Measurements from ENCODE around the gene AMN.
A peak's percentile ranks its signal among the peaks of the same experiment; 100 is the strongest.
"Not testable (repeated sequence)": the region's sequence is repeated elsewhere in the genome, so short reads cannot be mapped to it uniquely, and the experiment has no call there.

Gene AMN

GRCh38 chr14:102911991-102912761 is 10.3 kb upstream of the AMN start:
- DNase-seq (ENCODE audit: low read depth), result no peak

DNA sequence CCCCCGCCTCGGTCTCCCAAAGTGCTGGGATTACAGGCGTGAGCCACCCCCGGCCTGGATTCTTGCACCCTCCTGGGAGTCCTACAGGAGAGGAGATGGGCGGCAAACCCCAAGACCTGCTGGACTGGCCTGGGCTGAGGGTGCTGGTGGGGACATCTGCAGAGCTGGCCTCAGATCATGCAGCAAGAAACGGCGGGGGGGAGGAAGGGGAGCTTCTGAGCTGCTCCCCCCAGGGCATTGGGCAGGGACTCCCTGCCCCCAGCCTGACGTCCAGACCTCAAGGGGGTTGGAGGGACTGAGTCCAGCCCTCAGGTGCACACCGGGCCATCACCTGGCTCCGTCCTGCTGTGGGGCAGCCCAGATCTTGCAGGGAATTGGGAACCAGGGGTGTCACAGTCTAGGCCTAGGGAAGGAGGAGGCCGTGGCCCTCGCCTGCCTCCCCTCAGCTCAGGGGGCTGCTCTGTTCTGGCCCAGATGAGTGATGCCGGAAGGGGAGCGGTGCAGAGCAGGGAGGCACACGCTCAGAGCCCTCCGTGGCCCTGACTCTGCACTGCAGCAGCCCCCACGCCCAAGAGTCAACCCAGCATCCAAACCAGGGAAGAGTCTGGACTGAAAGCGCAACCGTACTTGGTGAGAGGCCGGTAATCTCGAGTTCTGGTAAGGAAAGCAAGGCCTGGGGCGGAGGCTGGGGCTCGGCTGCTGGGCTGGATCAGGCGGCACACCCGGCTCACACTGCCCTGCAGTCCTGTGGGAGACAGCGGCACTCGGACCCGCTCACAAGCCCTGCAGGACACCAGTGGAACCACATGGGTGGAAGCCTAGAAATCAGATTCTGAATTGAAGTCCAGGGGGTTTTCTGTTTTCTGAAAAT is 8.9 kb upstream of the AMN start:
- DNase-seq (ENCODE audit: low read depth), result no peak

DNA sequence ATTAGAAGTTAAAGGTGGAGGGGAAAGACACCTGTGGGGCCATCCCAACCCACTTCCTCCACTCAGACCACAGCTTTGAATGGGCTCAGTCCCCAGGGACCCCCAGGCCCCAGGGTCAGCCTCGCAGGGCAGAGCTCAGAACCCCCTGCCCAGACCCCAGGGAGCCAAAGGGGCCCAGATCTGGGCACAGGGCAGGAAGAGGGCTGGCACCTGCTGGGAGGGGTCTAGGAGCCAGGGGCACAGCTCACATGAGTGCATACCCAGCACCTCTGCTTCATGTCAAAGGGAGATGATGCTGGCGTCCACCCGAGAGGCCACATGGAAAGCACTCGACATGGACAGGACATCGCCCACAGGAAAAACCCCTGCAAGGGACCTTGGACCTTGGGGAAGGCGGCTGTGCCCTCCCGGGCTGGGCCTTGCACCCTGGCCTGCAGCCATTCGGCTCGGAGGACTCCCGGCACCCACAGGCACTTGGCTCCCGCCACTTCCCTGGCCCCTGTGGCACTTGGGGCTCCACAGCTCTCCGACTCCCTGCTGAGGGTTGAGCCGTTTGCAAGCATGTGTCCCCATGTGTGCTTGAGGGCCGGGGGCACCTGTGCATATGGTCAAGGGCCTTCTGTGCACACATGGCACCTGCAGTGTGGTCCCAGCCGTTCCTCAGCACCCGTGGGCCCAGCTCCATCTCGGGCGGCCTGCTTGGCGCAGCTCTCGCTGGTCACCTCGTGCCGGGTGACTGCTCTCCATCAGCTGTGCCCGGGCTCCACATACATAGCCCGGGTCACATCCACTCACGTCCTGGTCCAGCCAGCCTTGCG is 7.8 kb upstream of the AMN start:
- no peak for DNase-seq (ENCODE audit: low read depth)

GRCh38 chr14:102915292-102916110 is 7.0 kb upstream of the AMN start:
- DNase-seq (ENCODE audit: low read depth), result no peak

DNA sequence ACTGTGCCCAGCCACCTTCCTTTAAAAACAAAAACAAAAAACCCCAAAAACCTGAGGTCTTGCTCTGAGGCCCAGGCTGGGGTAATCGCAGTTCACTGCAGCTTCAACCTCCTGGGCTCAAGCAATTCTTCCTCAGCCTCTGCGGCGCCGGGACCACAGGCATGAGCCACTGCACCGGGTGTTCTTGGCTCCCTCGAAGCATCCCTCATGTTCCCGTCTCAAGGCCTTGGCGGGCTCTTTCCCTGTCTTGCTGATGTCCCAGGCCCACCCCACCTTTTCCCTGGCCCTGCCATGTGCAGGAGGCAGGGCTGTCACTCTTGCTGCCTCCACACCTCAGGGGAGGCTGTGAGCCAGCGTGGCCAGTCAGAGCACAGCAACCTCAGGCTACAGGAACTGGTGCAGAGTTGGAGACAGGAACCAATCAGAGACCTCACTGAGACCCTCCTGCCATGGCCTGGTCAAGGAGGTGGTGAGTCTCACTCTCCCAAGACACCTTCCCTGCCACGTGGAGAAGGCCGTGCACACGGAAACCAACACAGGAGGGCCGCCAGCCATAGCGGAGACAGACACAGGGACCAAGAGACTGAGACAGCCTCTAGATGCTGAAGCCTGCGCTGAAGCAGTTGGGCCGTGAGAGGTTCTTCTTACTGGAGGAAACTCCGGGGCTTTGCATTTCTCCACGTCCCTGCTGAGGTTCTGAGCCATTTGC is 6.0 kb upstream of the AMN start:
- no peak for DNase-seq (ENCODE audit: low read depth)

GRCh38 chr14:102917056-102917385 is 5.4 kb upstream of the AMN start:
- no peak for DNase-seq (ENCODE audit: low read depth)

GRCh38 chr14:102917469-102918211 is 4.8 kb upstream of the AMN start:
- peak; percentile 60 for DNase-seq (ENCODE audit: low read depth)

DNA sequence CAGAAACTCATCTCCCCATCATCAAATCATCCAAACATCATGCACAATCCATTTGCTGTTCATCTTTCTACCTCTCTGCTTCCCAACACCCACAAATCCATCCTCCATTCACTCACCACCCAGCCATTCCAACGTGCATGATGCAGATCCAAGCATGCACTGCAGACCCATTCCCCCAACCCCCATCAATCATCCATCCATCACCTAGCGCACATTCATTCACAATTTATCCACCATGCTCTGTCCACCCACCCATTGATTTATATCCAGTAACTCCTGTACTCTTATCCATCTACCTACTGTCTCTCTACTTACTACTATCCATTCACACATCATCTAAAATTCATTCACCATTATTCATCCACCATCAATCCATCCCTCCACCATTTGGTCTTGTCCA is 4.0 kb upstream of the AMN start:
- no peak for DNase-seq (ENCODE audit: low read depth)

DNA sequence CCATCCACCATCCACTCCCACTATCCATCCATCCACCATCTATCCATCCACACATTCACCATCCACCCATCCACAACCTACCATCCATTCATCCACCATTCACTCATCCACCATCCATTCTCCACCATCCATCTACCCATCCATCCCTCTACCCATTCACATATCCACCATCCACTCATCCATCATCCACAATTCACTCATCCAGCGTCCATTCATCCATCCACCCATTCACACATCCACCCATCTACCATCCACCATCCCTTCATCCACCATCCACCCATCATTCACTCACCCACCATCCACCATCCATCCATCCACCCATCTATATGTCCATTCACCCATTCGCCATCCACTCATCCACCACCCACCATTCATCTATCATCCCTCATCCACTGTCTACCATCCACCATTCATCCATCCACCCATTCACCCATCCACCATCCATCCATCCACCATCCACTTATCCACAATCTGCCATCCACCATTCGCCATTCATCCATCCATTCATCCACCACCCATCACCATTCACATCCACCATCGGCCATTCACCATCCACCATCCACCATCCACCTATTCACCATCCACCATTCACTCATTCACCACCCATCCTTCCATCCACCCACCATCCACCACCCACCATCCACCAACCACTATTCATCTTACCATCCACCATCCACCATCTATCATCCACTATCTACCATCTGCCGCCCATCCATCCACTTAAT is 2.0 kb upstream of the AMN start:
- DNase-seq (ENCODE audit: low read depth), result no peak

- no peak for DNase-seq (ENCODE audit: low read depth)
These were observed 1.5 kb upstream of the AMN start for GRCh38 chr14:102920998-102921304.

GRCh38 chr14:102923201-102923924 is 900 bp downstream of the AMN start:
- DNase-seq (ENCODE audit: low read depth), result no peak

- no peak for DNase-seq (ENCODE audit: low read depth)
These were observed 1.5 kb downstream of the AMN start for GRCh38 chr14:102923925-102924486.

DNA sequence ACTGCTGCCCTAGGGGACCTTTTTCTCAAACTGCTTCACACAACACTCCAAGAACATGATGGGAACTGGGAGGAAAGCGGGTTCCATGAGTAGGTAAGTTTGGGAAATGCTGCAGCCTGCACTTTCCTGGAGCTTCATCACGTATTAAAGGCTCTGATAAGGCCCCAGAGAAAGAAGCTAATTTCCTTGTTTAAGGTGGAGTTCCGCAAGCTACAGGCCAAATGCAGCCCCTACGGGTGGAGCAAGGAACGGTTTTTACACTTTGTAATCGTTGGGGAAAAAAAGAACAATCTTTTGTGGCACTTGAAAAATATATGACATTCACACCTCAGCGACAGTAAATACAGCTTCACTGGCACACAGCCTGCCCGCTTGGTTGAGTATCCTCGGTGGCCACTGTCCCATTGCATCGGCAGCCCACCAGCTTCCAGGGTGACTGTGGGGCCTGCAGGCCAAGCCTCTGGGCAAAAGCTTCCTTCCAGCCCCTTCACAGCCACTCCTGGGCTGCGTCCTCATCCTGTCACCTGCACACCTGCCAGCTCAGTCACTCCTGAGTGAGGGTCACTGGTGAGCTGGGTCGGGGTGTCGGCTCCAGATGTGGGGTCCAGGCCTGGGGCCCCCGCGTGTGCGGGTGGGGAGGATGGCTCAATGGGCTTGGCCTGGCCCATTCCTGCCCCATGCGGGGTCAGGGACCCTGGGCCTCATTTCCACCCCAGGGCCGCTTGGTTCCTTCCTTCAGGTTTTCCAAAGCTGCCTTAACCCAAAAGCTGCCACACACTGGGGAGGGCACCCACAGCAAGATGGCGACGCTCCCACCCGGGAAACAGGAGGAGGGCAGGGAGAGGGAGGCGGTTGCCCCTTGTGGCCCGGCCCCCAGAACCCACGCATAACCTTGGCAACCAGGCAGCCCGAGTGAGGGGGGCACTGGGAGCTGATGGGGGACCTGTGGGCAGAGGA is 2.4 kb downstream of the AMN start:
- no peak for DNase-seq (ENCODE audit: low read depth)

GRCh38 chr14:102925646-102926045 is 3.2 kb downstream of the AMN start:
- DNase-seq (ENCODE audit: low read depth), result no peak

DNA sequence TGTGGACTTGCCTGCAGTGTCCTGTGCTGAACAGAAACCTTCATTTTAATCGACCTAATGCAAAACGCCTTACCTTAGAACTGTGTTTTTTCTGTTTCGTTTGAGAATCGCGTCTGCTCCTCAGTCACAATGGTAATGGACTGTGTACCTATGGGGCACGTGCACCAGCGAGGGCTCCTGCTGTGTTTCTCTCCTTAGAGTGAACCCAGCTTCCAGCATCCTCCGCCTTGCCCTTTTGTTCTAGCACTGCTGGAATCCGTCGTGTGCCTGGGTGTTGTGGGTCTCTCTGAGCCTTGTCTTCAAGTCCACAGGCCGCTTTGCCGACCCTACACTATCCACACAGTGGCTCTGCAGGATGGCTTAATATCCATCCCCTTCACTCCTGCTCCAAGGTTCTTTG is 3.6 kb downstream of the AMN start:
- no peak for DNase-seq (ENCODE audit: low read depth)

GRCh38 chr14:102926840-102927239 is 4.4 kb downstream of the AMN start:
- DNase-seq (ENCODE audit: low read depth), result not testable (repeated sequence)

DNA sequence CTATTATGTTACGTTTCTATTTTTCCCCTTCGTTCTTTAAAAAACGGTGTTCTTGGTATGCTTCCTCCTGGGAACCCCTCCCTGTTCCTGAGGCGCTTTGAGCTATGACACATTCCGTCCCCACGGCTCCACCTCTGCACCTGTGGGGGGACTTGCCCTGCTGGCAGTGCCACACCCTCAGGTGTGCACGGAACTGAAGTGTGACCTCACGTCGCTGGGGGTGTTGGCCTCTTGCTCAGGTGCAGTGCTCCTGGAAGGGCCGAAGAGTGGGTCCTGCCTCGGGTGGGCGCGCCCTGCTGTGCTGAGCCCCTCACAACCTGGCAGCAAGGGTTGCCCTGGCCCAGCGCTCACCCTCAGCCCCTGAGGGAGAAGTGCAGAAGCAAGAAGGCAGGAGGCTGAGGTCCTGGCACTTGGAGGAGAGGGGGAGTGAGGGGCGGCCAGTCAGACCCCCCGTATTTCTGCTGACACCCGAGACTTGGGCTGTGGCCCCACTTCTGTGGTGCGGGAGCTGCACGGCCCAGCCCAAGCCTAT is 4.9 kb downstream of the AMN start:
- no peak for DNase-seq (ENCODE audit: low read depth)
